DND-41 (cell line): ENCODE measurements around the gene SLC16A10.

Source experiments
- EZH2 ChIP-seq: IDR thresholded peaks from 3 replicates; pipeline ENCODE4 v1.6.1; 2012; ENCODE audit warnings: borderline replicate concordance, low read depth, mild to moderate bottlenecking, moderate library complexity, low read length, inconsistent platforms; ENCODE audit not compliant: severe bottlenecking
- TF ChIP-seq, protein P1 (sequence below): IDR thresholded peaks from 2 replicates; pipeline ENCODE4 v1.5.1; 2012; ENCODE audit warnings: borderline replicate concordance, low read length, moderate library complexity, mild to moderate bottlenecking; ENCODE audit not compliant: poor library complexity, severe bottlenecking; ENCODE audit errors: extremely low read depth

DNA sequence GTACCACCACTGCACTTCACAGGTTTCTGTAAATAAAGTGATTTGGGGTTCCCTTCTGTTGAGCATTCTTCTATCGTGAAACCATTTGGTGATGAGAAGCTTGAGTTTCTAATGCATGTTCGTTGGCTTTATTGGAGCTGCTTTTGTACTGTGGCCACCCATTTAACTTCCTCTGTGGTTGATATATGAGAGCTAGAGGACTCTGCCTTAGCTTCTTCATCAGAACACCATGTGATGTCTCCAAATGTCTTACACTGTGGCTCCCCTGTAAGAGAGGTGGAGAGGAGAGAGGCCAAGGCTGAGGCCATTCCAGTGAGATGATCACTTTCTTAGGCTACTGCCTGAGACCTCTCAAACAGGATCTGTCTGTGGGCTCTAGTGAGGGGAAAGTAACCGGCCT is 114.5 kb downstream of the SLC16A10 start:
- TF ChIP-seq, protein P1, sequence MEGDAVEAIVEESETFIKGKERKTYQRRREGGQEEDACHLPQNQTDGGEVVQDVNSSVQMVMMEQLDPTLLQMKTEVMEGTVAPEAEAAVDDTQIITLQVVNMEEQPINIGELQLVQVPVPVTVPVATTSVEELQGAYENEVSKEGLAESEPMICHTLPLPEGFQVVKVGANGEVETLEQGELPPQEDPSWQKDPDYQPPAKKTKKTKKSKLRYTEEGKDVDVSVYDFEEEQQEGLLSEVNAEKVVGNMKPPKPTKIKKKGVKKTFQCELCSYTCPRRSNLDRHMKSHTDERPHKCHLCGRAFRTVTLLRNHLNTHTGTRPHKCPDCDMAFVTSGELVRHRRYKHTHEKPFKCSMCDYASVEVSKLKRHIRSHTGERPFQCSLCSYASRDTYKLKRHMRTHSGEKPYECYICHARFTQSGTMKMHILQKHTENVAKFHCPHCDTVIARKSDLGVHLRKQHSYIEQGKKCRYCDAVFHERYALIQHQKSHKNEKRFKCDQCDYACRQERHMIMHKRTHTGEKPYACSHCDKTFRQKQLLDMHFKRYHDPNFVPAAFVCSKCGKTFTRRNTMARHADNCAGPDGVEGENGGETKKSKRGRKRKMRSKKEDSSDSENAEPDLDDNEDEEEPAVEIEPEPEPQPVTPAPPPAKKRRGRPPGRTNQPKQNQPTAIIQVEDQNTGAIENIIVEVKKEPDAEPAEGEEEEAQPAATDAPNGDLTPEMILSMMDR, result no peak
- no peak for TF ChIP-seq EZH2
